Ecto neural progenitor cell (in vitro differentiated cells): ENCODE data around the gene APBB1IP.
"Not testable (repeated sequence)": the region's sequence is repeated elsewhere in the genome, so short reads cannot be mapped to it uniquely, and the experiment has no call there.

Experiments
- DNase-seq: peaks from one replicate; pipeline ENCODE4 v3.0.0-alpha.2; 2018; ENCODE audit warnings: low spot score

APBB1IP gene

DNA sequence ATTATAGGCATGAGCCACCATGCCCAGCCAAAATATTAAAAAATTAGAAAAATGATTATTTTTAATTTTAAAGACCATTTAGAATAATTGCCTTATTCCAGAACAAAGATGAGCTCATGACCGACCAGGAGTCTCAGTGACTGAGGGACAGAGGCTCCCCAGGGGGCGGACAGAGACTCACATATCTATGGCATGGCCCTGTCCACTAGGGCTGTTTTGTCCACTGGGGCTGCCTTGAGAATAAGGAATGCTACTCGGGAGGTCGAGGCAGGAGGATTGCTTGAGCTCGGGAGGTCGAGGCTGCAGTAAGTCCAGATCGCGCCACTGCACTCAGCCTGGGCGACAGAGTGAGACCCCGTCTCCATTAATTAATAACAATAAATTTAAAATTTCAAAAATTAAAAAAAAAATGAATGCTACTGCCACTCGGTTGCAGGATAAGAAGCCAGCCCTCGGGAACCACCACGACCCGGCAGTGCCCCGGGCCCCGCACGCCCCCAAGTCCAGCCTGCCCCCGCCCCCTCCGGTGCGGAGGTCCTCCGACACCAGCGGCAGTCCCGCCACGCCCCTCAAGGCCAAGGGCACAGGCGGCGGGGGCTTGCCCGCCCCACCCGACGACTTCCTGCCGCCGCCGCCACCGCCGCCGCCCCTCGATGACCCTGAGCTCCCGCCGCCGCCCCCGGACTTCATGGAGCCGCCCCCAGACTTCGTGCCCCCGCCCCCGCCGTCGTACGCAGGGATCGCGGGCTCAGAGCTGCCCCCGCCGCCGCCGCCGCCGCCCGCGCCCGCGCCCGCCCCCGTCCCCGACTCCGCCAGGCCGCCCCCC lies 128.6 kb downstream of the APBB1IP start:
- DNase-seq: no peak

DNA sequence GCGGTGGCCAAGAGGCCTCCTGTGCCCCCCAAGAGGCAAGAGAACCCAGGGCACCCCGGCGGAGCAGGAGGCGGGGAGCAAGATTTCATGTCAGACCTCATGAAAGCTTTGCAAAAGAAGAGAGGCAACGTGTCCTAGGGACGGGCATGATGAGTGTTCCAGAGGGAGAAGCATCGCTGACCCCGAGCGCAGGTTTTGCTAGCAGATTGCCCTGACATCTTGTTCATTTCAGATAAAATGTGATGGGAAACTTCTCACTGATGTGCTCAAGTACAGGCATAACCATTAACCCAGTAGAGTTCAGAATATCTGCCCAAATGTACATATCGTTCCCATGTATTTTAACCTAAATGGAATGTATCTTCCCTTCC lies 129.2 kb downstream of the APBB1IP start:
- DNase-seq: no peak

DNA sequence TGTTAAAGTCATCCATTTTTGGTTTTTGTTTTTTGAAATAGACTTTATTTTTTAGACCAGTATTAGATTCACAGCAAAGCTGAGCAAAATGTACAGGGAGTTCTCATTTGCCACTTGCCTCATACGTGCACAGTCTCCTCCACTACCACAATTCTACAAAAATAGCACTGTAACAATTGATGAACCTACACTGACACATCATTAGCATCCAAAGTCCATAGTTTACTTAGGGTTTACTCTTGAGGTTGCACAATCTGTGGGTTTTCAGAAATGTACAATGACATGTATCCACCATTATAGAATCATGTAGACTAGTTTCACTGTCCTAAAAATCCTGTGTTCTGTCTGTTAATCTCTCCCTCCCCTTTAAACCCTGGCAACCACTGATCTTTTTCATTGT lies 133.5 kb downstream of the APBB1IP start:
- no peak for DNase-seq

DNA sequence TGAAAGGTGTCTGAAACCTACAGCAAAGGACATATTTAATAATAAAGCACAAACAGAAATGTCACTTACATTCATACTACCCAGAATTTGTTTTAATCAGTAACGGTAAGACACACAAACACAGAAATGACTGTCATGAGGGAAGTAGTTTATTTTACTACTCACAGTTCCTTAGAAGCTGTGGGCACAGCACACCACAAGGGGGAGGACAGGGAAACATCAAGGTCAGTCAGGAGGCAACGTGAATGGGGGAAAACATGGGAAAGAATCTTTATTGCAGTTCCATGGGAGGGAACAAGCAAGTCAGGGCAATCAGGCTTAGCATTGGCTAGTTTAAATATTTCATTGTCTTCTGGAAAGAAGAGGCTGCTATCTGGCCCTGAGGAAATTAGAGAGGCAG lies 135.5 kb downstream of the APBB1IP start:
- no peak for DNase-seq

DNA sequence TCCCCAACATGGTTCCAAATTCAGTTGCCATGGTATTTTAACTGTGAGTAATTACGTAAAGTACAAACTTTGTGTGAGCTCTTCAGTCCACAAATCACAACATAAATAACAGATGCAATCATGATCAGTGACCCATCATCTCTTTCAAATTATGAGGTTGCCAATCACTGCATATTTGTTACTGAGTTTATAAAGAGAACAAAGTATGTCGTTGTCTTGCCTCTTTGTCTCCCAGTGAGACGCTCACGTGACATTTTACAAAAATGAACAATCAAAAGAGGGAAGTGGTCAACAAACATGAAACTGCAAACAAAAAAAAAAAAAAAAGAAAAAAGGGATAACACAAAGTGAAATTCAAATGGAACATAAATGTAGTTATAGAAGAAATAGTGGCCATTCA lies 136.6 kb downstream of the APBB1IP start:
- no peak for DNase-seq

DNA sequence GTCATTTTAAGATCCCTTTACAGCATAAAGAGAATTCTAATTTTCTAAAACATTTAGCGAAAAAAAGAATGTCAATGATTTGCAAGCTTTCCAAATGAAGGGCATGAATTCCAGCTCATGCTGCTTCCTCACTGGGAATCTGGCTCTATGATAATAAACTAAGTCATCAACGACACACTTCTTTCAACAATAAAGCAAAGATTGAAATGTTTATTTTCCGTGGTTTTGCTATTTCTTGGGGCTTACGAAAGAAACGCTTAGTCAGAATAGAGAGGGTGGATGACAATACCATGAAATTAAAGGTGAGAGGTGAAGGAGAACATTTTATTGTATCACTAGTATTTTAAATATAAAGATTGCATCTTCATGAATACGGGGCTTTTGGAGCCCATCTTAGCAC lies 140.2 kb downstream of the APBB1IP start:
- DNase-seq: not testable (repeated sequence)

DNA sequence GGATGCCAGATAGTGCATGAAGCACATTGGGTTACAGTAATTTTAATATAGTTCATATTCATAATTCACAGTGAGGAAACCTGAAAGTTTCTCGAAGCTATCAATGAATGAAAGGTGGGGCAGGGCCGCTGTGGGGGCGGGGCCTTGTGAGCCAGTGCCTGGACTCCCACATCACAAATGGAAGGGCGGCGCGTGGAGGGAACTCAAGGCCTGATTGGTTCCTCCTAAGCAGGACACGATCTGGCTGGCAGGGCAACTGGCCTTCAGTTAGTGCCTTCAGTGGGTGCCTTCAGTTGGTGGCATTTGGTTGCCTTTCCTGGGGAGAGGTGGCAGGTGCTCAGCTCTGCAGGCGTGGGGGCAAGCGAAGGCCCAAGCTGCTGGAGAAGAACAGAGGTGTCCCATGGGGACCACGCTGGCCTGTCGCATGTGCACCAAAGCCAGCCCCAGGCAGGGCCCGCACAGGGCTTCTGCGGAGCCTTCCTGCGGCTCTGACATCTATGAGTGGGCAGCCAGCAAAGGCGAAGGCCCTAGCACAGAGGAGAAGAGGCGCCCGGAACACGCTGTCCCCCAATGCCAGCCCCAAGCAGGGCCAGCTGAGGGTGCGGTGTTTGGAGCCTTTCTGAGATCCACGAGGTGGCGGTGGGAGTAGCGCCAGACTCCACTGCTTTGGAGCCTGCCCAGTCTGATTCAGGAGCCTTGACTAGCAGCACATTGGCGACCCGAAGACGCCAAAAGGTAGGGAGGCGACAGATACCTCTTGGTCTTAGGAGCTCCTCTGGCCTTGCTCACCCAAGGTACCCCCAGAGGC lies 141.3 kb downstream of the APBB1IP start:
- no peak for DNase-seq

DNA sequence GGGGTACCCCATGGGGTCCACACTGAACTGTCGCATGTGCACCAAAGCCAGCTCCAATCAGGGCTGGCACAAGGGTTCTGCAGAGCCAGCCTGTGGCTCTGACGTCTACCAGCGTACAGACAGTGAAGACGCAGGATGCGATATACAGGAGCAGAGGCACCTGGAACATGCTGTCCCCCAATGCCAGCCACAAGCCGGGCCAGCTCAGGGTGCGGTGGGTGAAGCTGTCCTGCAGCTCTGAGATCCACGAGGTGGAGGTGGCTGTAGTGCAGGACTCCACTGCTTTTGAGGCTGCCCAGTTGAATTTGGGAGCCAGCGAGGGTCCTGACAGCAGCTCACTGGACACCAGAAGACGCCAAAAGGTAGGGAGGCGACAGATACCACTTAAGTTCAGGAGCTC lies 148.1 kb downstream of the APBB1IP start:
- DNase-seq: no peak

DNA sequence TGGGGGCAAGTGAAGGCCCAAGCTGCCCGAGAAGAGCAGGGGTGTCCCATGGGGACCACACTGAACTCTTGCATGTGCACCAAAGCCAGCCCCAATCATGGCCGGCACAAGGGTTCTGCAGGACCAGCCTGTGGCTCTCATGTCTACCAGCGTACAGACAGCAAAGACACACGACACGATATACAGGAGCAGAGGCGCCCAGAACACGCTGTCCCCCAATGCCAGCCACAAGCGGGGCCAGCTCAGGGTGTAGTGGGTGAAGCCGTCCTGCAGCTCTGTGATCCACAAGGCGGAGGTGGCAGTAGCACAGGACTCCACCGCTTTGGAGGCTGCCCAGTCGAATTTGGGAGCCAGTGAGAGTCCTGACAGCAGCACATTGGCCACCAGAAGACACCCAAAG lies 150.5 kb downstream of the APBB1IP start:
- no peak for DNase-seq

DNA sequence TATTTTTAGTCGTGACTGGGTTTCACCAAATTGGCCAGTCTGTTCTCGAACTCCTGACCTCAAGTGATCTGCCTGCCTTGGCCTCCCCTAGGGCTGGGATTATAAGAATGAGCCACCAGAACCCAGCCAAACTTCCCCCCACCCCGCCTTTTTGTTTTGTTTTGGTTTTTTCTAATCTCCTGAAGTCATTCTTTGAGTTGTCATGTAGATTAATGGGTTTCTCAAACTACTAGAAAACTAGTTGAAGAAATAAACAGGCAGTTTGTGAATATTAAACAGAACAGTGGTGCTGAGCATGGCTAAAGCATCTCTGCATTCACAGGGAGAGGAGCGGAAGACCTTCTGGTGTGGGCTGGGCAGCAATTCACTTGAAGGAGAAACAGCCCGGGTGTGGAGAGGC lies 151.7 kb downstream of the APBB1IP start:
- DNase-seq: not testable (repeated sequence)

DNA sequence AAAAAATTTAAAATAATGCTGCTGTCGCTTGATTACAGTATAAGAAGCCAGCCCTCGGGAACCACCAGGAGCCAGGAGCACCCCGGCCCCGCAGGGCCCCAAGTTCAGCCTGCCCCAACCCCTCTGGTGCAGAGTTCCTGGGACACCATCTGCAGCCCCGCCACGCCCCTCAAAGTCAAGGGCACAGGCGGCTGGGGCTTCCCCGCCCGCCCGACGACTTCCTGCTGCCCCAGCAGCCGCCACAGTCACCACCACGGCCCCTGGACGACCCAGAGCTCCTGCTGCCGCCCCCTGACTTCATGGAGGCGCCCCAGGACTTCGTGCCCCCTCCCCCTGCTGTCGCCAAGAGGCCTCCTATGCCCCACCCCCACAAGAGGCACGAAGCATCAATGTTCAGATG lies 155.8 kb downstream of the APBB1IP start:
- no peak for DNase-seq

DNA sequence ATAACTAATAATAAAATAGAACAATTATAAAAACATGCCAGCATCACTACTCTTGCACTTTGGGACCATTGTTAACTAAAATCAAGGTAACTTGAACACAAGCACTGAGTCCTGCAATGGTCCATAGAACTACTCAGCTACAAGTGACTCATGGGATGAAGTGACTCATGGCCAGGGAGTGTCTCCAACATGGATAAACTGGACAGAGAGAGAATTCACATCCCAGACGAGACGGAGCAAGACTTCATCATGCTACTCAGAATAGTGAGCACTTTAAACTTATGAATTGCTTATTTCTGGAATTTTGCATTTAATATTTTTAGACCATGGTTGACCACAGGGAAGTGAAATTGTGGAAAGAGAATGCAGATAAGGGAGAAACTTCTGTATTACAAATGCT lies 165.1 kb downstream of the APBB1IP start:
- DNase-seq: not testable (repeated sequence)

DNA sequence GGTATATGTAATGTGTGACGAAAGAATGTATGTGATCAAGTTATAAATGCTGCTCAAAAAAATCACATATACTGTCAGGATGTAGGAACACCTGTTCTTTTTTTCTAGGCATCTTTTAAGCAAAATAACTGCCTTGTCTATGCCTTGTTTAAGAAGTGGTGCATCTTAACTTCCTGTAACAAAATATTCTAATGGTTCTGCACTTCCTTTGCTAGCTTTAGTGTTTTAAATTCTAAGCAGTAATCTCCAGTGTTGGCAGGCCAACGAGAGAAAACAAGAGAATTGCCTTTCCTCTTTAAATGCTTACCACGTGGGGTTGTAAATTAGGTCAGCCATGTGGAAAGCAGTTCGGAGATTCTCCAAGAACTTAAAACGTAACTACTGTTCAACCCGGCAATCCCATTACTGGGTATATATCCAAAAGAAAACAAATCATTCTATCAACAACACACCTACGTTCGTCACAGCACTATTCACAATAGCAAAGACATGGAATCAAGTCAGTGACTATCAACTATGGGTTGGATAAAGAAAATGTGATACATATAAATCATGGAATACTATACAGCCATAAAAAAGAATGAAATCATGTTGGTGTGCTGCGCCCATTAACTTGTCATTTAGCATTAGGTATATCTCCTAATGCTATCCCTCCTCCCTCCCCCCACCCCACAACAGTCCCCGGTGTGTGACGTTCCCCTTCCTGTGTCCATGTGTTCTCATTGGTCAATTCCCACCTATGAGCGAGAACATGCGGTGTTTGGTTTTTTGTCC lies 166.4 kb downstream of the APBB1IP start:
- DNase-seq: not testable (repeated sequence)

DNA sequence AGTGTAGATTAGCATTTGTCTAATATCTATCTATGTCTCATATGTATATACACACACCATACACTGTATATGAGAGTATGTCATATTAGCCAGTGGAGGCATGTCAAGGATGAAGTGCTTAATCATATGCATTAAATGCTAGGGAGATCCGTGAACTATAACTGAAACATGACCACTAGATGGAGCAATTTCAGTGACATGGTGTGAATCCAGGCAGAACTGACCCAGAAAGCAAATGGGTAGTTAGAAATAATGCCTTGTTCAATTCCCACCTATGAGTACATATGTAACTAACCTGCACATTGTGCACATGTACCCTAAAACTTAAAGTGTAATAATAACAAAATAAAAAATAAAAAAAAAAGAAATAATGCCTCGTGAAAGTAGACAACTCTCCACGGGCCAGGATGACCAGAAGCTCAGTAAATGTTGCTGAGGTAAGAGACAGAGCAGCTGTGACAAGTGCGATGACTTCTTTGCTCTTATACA lies 168.3 kb downstream of the APBB1IP start:
- DNase-seq: not testable (repeated sequence)

DNA sequence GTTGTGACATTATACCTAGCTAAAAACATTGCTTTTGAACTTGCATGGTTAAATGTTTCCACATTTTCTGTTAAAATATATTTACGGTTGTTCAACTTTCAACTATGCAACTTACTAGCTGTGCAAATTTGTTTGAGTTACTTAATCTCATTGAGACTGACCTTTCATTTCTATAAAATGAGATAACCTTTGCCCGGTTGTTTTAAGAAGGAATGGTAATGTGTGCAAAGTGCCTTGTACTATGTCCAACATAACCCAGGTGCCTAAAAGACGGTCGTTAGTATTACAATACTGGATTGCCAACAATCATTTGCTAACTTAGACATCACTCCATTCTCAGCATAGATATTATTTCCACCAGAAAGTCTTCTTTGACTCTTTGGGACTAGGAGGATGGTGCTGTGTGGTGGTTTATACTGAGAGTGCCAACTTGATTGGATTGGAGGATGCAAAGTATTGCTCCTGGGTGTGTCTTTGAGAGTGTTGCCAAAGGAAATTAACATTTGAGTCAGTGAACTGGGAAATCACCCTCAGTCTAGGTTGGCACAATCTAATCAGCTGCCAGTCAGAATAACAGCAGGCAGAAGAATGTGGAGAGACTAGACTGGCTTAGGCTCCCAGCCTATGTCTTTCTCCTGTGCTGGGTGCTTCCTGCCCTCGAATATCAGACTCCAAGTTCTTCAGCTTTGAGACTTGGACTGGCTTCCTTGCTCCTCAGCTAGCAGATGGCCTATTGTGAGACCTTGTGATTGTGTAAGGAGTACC lies 174.2 kb downstream of the APBB1IP start:
- no peak for DNase-seq
